Large intestine (tissue), 3 donors: ENCODE measurements around the gene C10orf95. TPM values are rescaled to one million over a fixed set of nuclear protein-coding genes. Genes with fewer than 3 reads are reported as not detected.

Experiments
- DNase-seq, 2 donors: peaks; one replicate each; pipeline versions ENCODE4 v3.0.0 to v3.0.0-alpha.2; 2013
- H3K27ac ChIP-seq: one replicate; pipeline ENCODE4 v1.5.1; 2013; ENCODE audit warnings: low read length
- H3K27me3 ChIP-seq: 2 replicates; pipeline ENCODE4 v1.6.1; 2013; ENCODE audit warnings: low read length; ENCODE audit not compliant: control insufficient read depth, insufficient read depth
- H3K36me3 ChIP-seq: 2 replicates; pipeline ENCODE4 v1.6.1; 2013; ENCODE audit warnings: low read length; ENCODE audit not compliant: control insufficient read depth, insufficient read depth
- H3K4me1 ChIP-seq: one replicate; pipeline ENCODE4 v1.6.1; 2013; ENCODE audit warnings: low read length; ENCODE audit not compliant: control insufficient read depth, insufficient read depth
- H3K4me3 ChIP-seq: one replicate; pipeline ENCODE4 v1.5.1; 2013; ENCODE audit warnings: low read length
- H3K9me3 ChIP-seq: one replicate; pipeline ENCODE4 v1.6.1; 2013; ENCODE audit warnings: mild to moderate bottlenecking, low read depth, low read length, moderate library complexity; ENCODE audit not compliant: control insufficient read depth
- WGBS: methylation state at CpG from one replicate; pipeline ENCODE4 v1.1.5; 2013; ENCODE audit warnings: low lambda C conversion rate; ENCODE audit not compliant: insufficient coverage; 5-methylcytosine and 5-hydroxymethylcytosine counted together
- polyA plus RNA-seq: library from polyadenylated mRNA; unstranded; fragments of 120-200 nt; gene quantifications from one replicate; pipeline ENCODE4 v1.2.1, GENCODE V29; 2013

C10orf95 gene
- polyA plus RNA-seq, 1 donor: 4.2 TPM

- Histone ChIP-seq H3K27ac (no peak overlapping the region), H3K9me3 (no peaks in the 10 kb centered on the region), H3K36me3 (peaks cover 68% of the 10 kb centered on the region), H3K4me3 (no peak overlapping the region), H3K4me1 (peaks cover 8% of the 10 kb centered on the region), H3K27me3 (no peaks in the 10 kb centered on the region)
- no peak for DNase-seq
- WGBS: no CpG with 5 or more reads among the region's 18 CpGs
Measured at GRCh38 chr10:102401735-102402511, 49.4 kb downstream of the C10orf95 start.

DNA sequence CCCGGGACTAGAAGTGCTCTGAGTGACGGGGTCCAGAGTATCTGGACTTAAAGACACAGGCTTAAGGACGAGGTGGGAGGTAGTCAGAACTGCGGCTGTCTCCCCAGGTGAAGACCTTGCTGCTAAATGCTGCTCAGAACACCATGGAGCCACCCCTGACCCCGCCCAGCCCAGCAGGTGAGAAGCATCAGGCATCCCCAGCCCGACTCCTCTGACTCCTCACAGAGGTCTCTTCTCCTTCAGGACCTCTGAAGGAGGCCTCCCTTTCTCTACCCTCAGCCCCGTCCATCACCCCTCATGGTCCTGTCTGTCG, 50.0 kb downstream of the C10orf95 start:
- peaks cover 72% of the 10 kb centered on the region for H3K36me3 ChIP-seq
- H3K27me3 ChIP-seq: no peaks in the 10 kb centered on the region
- peaks cover 12% of the 10 kb centered on the region for H3K4me1 ChIP-seq
- no peak for DNase-seq
- no peaks in the 10 kb centered on the region for H3K9me3 ChIP-seq
- H3K4me3 ChIP-seq: no peak overlapping the region
- no peak overlapping the region for H3K27ac ChIP-seq
- WGBS: no CpG with 5 or more reads among the region's 8 CpGs

- H3K27ac ChIP-seq: no peak overlapping the region
- H3K4me3 ChIP-seq: no peak overlapping the region
- H3K27me3 ChIP-seq: no peaks in the 10 kb centered on the region
- H3K36me3 ChIP-seq: peaks cover 72% of the 10 kb centered on the region
- WGBS: no CpG with 5 or more reads among the region's 22 CpGs
- no peak for DNase-seq
- peaks cover 17% of the 10 kb centered on the region for H3K4me1 ChIP-seq
- H3K9me3 ChIP-seq: no peaks in the 10 kb centered on the region
Measured at GRCh38 chr10:102400598-102401341, 50.6 kb downstream of the C10orf95 start.

GRCh38 chr10:102400076-102400475, 51.3 kb downstream of the C10orf95 start:
- Histone ChIP-seq H3K4me1 (peaks cover 20% of the 10 kb centered on the region), H3K27me3 (no peaks in the 10 kb centered on the region), H3K9me3 (no peaks in the 10 kb centered on the region), H3K4me3 (no peak overlapping the region), H3K27ac (no peak overlapping the region), H3K36me3 (peaks cover 67% of the 10 kb centered on the region)
- WGBS: no CpG with 5 or more reads among the region's 17 CpGs
- no peak for DNase-seq

Other genes starting within 250 kb of the C10orf95 start
- 0.12 TPM for gene ELOVL3, start 225.2 kb downstream of the C10orf95 start, polyA plus RNA-seq
- not detected for gene PITX3, start 210.0 kb downstream of the C10orf95 start, polyA plus RNA-seq
- gene GBF1, start 206.0 kb downstream of the C10orf95 start, polyA plus RNA-seq: 44.0 TPM
- gene NFKB2, start 55.8 kb downstream of the C10orf95 start, polyA plus RNA-seq: 22.7 TPM
- gene PSD, start 32.8 kb downstream of the C10orf95 start, polyA plus RNA-seq: 62.0 TPM
- gene FBXL15, start 30.7 kb downstream of the C10orf95 start, polyA plus RNA-seq: 22.8 TPM
- 38.7 TPM for gene CUEDC2, start 19.0 kb downstream of the C10orf95 start, polyA plus RNA-seq
- 56.6 TPM for gene ACTR1A, start 51.2 kb upstream of the C10orf95 start, polyA plus RNA-seq
- 12.9 TPM for gene SUFU, start 52.4 kb upstream of the C10orf95 start, polyA plus RNA-seq
- 56.3 TPM for gene TRIM8, start 192.9 kb upstream of the C10orf95 start, polyA plus RNA-seq